CD14-positive monocyte (primary cell): Measurements from ENCODE around the gene TRAPPC12. TPM values are rescaled to one million over a fixed set of nuclear protein-coding genes. Genes with fewer than 3 reads are reported as not detected.

Source experiments
- DNase-seq, 3 donors: peaks; one replicate each; pipeline ENCODE4 v3.0.0-alpha.2; 2011 to 2022
- H2AFZ ChIP-seq: 2 replicates; pipeline ENCODE4 v1.6.0; 2012; ENCODE audit warnings: mild to moderate bottlenecking, low read depth, low read length, inconsistent platforms; ENCODE audit not compliant: insufficient read depth, poor library complexity, severe bottlenecking
- H3K27ac ChIP-seq, 2 donors: 1 replicate in 1 of 2; 2 replicates in 1 of 2; pipeline ENCODE4 v1.5.1; 2012 to 2013; ENCODE audit warnings: low read length in 2 of 2, control low read depth in 1 of 2, inconsistent platforms in 1 of 2, low read depth in 1 of 2, mild to moderate bottlenecking in 1 of 2
- H3K27me3 ChIP-seq, 2 donors: one replicate each; pipeline versions ENCODE4 v1.6.0 to v1.6.1; 2011 to 2013; ENCODE audit warnings: low read length in 2 of 2; ENCODE audit not compliant: control insufficient read depth in 2 of 2, insufficient read depth in 2 of 2
- H3K36me3 ChIP-seq, 2 donors: replicated peaks in 1 of 2; 1 replicate in 1 of 2; 2 replicates in 1 of 2; pipeline versions ENCODE4 v1.5.1 to v1.6.1; 2012 to 2013; ENCODE audit warnings: low read length in 2 of 2, control low read depth in 1 of 2, inconsistent platforms in 1 of 2, mild to moderate bottlenecking in 1 of 2; ENCODE audit not compliant: insufficient read depth in 2 of 2, control insufficient read depth in 1 of 2
- H3K4me1 ChIP-seq, 2 donors: 1 replicate in 1 of 2; 2 replicates in 1 of 2; pipeline versions ENCODE4 v1.5.1 to v1.6.1; 2012 to 2013; ENCODE audit warnings: low read length in 2 of 2, control low read depth in 1 of 2, inconsistent platforms in 1 of 2, mild to moderate bottlenecking in 1 of 2, moderate library complexity in 1 of 2; ENCODE audit not compliant: insufficient read depth in 2 of 2, control insufficient read depth in 1 of 2
- H3K4me2 ChIP-seq: replicated peaks from 2 replicates; pipeline ENCODE3; 2012; ENCODE audit warnings: low read length, moderate library complexity, mild to moderate bottlenecking; ENCODE audit not compliant: poor library complexity, severe bottlenecking; ENCODE audit errors: extremely low read depth
- H3K4me3 ChIP-seq, 3 experiments: fragments of 200-600 bp in 1 of 3; sonication (generic) in 1 of 3; replicated peaks in 1 of 3; 1 replicate in 2 of 3; 2 replicates in 1 of 3; pipeline ENCODE4 v1.5.1; 2011 to 2013; ENCODE audit warnings: low read length in 3 of 3, mild to moderate bottlenecking in 3 of 3, control low read depth in 2 of 3, low read depth in 2 of 3, inconsistent platforms in 1 of 3, moderate library complexity in 1 of 3
- H3K79me2 ChIP-seq: 2 replicates; pipeline ENCODE4 v1.6.0; 2012; ENCODE audit warnings: mild to moderate bottlenecking, control low read depth, inconsistent platforms, low read length, moderate library complexity; ENCODE audit not compliant: insufficient read depth
- H3K9ac ChIP-seq: 2 replicates; pipeline ENCODE4 v1.6.0; 2017; ENCODE audit warnings: low read length, mild to moderate bottlenecking; ENCODE audit not compliant: insufficient read depth, poor library complexity, severe bottlenecking
- H3K9me3 ChIP-seq, 2 donors: replicated peaks in 1 of 2; 1 replicate in 1 of 2; 2 replicates in 1 of 2; pipeline versions ENCODE4 v1.5.1 to v1.6.1; 2012 to 2013; ENCODE audit warnings: low read length in 2 of 2, control low read depth in 1 of 2; ENCODE audit not compliant: control insufficient read depth in 1 of 2, insufficient read depth in 1 of 2
- H4K20me1 ChIP-seq: 2 replicates; pipeline ENCODE4 v1.6.0; 2012; ENCODE audit warnings: mild to moderate bottlenecking, low read length, control low read depth, moderate library complexity; ENCODE audit not compliant: insufficient read depth
- H3K27ac Mint-ChIP-seq, 7 donors: one replicate each; pipeline ENCODE4 v1.8.0; 2020; ENCODE audit warnings: mild to moderate bottlenecking in 7 of 7, mixed read lengths in 7 of 7, moderate library complexity in 6 of 7, inconsistent platforms in 2 of 7
- H3K27me3 Mint-ChIP-seq, 3 donors: one replicate each; pipeline ENCODE4 v1.8.0; 2021 to 2022; ENCODE audit warnings: low read depth in 3 of 3, mild to moderate bottlenecking in 3 of 3, mixed read lengths in 3 of 3, moderate library complexity in 3 of 3, inconsistent platforms in 1 of 3
- H3K36me3 Mint-ChIP-seq, 2 donors: one replicate each; pipeline ENCODE4 v1.8.0; 2020; ENCODE audit warnings: mixed read lengths in 2 of 2, inconsistent platforms in 1 of 2, mild to moderate bottlenecking in 1 of 2
- H3K4me1 Mint-ChIP-seq: one replicate; pipeline ENCODE4 v1.8.0; 2020; ENCODE audit warnings: mild to moderate bottlenecking, mixed read lengths
- H3K4me3 Mint-ChIP-seq, 2 donors: one replicate each; pipeline ENCODE4 v1.8.0; 2020; ENCODE audit warnings: mild to moderate bottlenecking in 2 of 2, mixed read lengths in 2 of 2, moderate library complexity in 1 of 2
- H3K9me3 Mint-ChIP-seq, 7 donors: one replicate each; pipeline ENCODE4 v1.8.0; 2020 to 2022; ENCODE audit warnings: mixed read lengths in 7 of 7, mild to moderate bottlenecking in 6 of 7, moderate library complexity in 6 of 7, inconsistent platforms in 2 of 7
- CTCF ChIP-seq: fragments of 200-600 bp; IDR thresholded peaks from one replicate; pipeline ENCODE4 v1.8.0; 2022; ENCODE audit warnings: antibody characterized with exemption, mild to moderate bottlenecking
- WGBS: methylation state at CpG from one replicate; pipeline ENCODE4 v1.1.5; 2013; ENCODE audit warnings: missing lambda C conversion rate; ENCODE audit not compliant: insufficient coverage; 5-methylcytosine and 5-hydroxymethylcytosine counted together
- intact Hi-C, 2 donors: fragments of 100-400 bp; cut with micrococcal nuclease; formaldehyde crosslinking; loops; one replicate each; pipeline versions ENCODE4 v1.15.0 to v1.15.1; 2023
- polyA plus RNA-seq, 3 donors: library from polyadenylated mRNA; depleted of rRNA in 1 of 3; unstranded in 2 of 3; stranded (reverse) in 1 of 3; fragments of 300-500 nt in 2 of 3; fragments of >200 nt in 1 of 3; fragmentation: Illumina TruSeq in 2 of 3; gene quantifications; 1 replicate in 2 of 3; 2 replicates in 1 of 3; pipeline ENCODE4 v1.2.3, GENCODE V29; 2012 to 2021

The TRAPPC12 gene
- polyA plus RNA-seq, 3 donors = 26.6 to 72.1 (median 44.7) TPM

GRCh38 chr2:3457524-3458395 is 78.3 kb downstream of the TRAPPC12 start:
- Mint-ChIP-seq H3K4me1 (peaks cover 2% of the 10 kb centered on the region), H3K27ac (peak overlapping the region in 1 of 7 donors; percentile 40), H3K4me3 (no peak overlapping the region), H3K27me3 (peaks cover 0 to 3% (median 2%) of the 10 kb centered on the region in 3 donors), H3K36me3 (peaks cover 55 to 72% of the 10 kb centered on the region in 2 donors), H3K9me3 (peaks cover 0 to 3% (median 0%) of the 10 kb centered on the region in 7 donors)
- WGBS = 95% methylated on average over 30 of the region's 30 CpGs
- no peak overlapping the region for H3K4me2 ChIP-seq
- H3K9ac ChIP-seq = no peak overlapping the region
- DNase-seq = no peak
- H3K27me3 ChIP-seq = no peaks in the 10 kb centered on the region
- H3K4me3 ChIP-seq = no peak overlapping the region
- H3K36me3 ChIP-seq = peaks cover 54 to 89% of the 10 kb centered on the region in 2 donors
- no peaks in the 10 kb centered on the region for H3K9me3 ChIP-seq
- peaks cover 0 to 6% of the 10 kb centered on the region in 2 donors for H3K4me1 ChIP-seq
- no peaks in the 10 kb centered on the region for H4K20me1 ChIP-seq
- TF ChIP-seq CTCF = no peak
- intact Hi-C loops = no loop called here
- no peaks in the 10 kb centered on the region for H3K79me2 ChIP-seq
- no peak overlapping the region for H2AFZ ChIP-seq
- H3K27ac ChIP-seq = no peak overlapping the region

- WGBS = 98% methylated on average over 5 of the region's 10 CpGs
- Histone ChIP-seq H3K4me1 (peaks cover 0 to 6% of the 10 kb centered on the region in 2 donors), H3K4me2 (no peak overlapping the region), H3K27me3 (no peaks in the 10 kb centered on the region), H3K9ac (no peak overlapping the region), H3K36me3 (peaks cover 56 to 89% of the 10 kb centered on the region in 2 donors), H3K27ac (no peak overlapping the region), H2AFZ (no peak overlapping the region), H4K20me1 (no peaks in the 10 kb centered on the region), H3K9me3 (no peaks in the 10 kb centered on the region), H3K79me2 (no peaks in the 10 kb centered on the region), H3K4me3 (no peak overlapping the region)
- Mint-ChIP-seq H3K36me3 (peaks cover 56 to 72% of the 10 kb centered on the region in 2 donors), H3K4me1 (peaks cover 2% of the 10 kb centered on the region), H3K4me3 (no peak overlapping the region), H3K27ac (peak overlapping the region in 1 of 7 donors; percentile 31), H3K27me3 (peaks cover 0 to 3% (median 2%) of the 10 kb centered on the region in 3 donors), H3K9me3 (peaks cover 0 to 2% (median 0%) of the 10 kb centered on the region in 7 donors)
- TF ChIP-seq CTCF = no peak
- intact Hi-C loops = no loop called here
- DNase-seq = no peak
Observed at GRCh38 chr2:3458396-3459184, 79.1 kb downstream of the TRAPPC12 start.
